Raji (cell line): ENCODE measurements around the gene GPR78.

Experiments used
- POLR2A ChIP-seq: IDR thresholded peaks from 2 replicates; pipeline ENCODE4 v1.6.1; 2011; ENCODE audit warnings: low read depth, low read length, control low read depth; ENCODE audit not compliant: insufficient read depth

The GPR78 gene

GRCh38 chr4:8597319-8597718 lies 17.1 kb downstream of the GPR78 start:
- no peak for TF ChIP-seq POLR2A

- no peak for TF ChIP-seq POLR2A
Measured at GRCh38 chr4:8597791-8598190, 17.6 kb downstream of the GPR78 start.

GRCh38 chr4:8598391-8599090 lies 18.3 kb downstream of the GPR78 start:
- TF ChIP-seq POLR2A, result no peak

- TF ChIP-seq POLR2A, result no peak
Measured at GRCh38 chr4:8599091-8599460, 18.9 kb downstream of the GPR78 start.

GRCh38 chr4:8599657-8600056 lies 19.5 kb downstream of the GPR78 start:
- TF ChIP-seq POLR2A, result no peak

GRCh38 chr4:8600266-8600665 lies 20.1 kb downstream of the GPR78 start:
- no peak for TF ChIP-seq POLR2A

- no peak for TF ChIP-seq POLR2A
Measured at GRCh38 chr4:8600686-8601085, 20.5 kb downstream of the GPR78 start.

- no peak for TF ChIP-seq POLR2A
Measured at GRCh38 chr4:8601086-8601485, 20.9 kb downstream of the GPR78 start.

- TF ChIP-seq POLR2A, result no peak
Measured at GRCh38 chr4:8601556-8601955, 21.4 kb downstream of the GPR78 start.

GRCh38 chr4:8602686-8603430 lies 22.7 kb downstream of the GPR78 start:
- TF ChIP-seq POLR2A, result no peak

- TF ChIP-seq POLR2A, result no peak
Measured at GRCh38 chr4:8603931-8604330, 23.7 kb downstream of the GPR78 start.

- TF ChIP-seq POLR2A, result no peak
Measured at GRCh38 chr4:8605289-8605688, 25.1 kb downstream of the GPR78 start.

- no peak for TF ChIP-seq POLR2A
Measured at GRCh38 chr4:8606476-8606875, 26.3 kb downstream of the GPR78 start.

GRCh38 chr4:8606966-8607365 lies 26.8 kb downstream of the GPR78 start:
- no peak for TF ChIP-seq POLR2A

GRCh38 chr4:8607603-8608481 lies 27.6 kb downstream of the GPR78 start:
- no peak for TF ChIP-seq POLR2A

GRCh38 chr4:8608714-8609391 lies 28.7 kb downstream of the GPR78 start:
- no peak for TF ChIP-seq POLR2A

- no peak for TF ChIP-seq POLR2A
Measured at GRCh38 chr4:8609406-8609805, 29.2 kb downstream of the GPR78 start.
